ENCODE data around the gene COL15A1.

The COL15A1 gene

DNA sequence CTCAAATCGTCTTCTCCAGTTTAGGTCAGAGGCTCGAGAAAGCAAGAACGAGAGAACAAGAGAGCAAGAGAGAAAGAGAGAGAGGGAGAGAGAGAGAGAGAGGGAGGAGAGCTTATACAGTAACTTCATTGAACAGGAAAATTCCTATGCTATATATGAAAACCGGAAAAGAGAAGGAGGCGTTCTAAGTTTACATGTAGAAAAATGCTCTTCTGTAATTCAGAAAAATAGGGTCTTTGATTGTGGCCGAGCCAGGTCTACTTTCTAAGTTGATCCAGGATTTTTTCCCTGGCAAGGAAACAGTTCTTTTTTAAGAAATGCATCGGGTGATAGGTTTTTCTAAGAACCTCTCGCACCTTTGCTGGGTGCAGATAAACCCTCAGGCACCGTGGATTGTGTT is 29.5 kb downstream of the COL15A1 start:
- no peak for DNase-seq (ENCODE audit: low spot score)

- DNase-seq (ENCODE audit: low spot score), result no peak
Observed at GRCh38 chr9:98973576-98973975, 29.9 kb downstream of the COL15A1 start.

GRCh38 chr9:98974106-98974505 is 30.4 kb downstream of the COL15A1 start:
- DNase-seq (ENCODE audit: low spot score), result no peak

GRCh38 chr9:98974554-98974953 is 30.8 kb downstream of the COL15A1 start:
- DNase-seq (ENCODE audit: low spot score), result no peak

- DNase-seq (ENCODE audit: low spot score), result peak; percentile 62
Observed at GRCh38 chr9:98974994-98975712, 31.4 kb downstream of the COL15A1 start.

- no peak for DNase-seq (ENCODE audit: low spot score)
Observed at GRCh38 chr9:98975838-98976237, 32.1 kb downstream of the COL15A1 start.

DNA sequence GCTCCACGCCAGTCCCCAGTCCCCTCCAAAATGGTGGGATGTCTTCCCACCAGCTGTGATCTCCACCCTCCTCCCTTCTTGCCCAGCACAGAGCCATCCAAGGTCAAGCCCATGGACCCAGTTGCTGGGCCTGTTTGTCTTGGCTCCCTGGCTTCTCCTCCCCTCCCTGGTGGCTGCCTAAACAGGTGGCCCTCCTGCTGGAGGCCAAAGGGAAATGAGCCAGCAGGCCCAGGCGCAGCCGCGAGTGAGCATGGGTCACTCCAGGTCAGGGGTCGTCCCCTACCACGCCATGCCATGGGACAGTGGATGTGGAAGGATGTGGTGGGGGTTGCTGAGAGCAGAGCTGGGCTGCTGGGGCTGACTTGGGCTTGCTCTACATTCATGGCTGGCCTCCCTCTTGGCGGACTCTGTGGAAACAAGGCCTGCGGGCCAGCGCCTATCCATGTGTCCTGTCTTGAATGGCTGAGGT is 33.6 kb downstream of the COL15A1 start:
- DNase-seq (ENCODE audit: low spot score), result no peak

GRCh38 chr9:98977813-98978212 is 34.1 kb downstream of the COL15A1 start:
- DNase-seq (ENCODE audit: low spot score), result no peak

DNA sequence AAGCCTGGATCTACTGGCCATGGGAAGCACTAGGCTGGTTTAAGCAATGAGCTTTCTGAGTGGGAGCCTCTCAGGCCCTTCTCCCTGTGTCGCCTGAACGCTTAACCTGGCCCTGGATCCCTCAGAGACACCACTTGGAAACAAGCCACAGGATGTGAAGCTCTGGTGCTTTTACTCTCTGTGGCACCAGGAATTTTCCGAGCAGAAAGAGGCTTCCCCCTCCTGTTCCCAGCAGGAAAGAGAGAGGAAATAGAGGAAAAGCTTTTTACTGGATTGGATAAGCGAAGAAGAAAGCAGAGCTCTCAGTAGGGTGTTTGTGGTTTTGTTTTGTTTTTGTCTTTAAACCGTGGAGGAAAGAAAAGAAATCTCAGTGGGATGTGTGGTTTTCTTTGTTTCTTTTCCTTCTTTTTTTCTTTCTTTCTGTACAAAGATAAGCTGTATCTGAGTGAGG is 34.5 kb downstream of the COL15A1 start:
- no peak for DNase-seq (ENCODE audit: low spot score)

- DNase-seq (ENCODE audit: low spot score), result no peak
Observed at GRCh38 chr9:98980291-98980690, 36.6 kb downstream of the COL15A1 start.

DNA sequence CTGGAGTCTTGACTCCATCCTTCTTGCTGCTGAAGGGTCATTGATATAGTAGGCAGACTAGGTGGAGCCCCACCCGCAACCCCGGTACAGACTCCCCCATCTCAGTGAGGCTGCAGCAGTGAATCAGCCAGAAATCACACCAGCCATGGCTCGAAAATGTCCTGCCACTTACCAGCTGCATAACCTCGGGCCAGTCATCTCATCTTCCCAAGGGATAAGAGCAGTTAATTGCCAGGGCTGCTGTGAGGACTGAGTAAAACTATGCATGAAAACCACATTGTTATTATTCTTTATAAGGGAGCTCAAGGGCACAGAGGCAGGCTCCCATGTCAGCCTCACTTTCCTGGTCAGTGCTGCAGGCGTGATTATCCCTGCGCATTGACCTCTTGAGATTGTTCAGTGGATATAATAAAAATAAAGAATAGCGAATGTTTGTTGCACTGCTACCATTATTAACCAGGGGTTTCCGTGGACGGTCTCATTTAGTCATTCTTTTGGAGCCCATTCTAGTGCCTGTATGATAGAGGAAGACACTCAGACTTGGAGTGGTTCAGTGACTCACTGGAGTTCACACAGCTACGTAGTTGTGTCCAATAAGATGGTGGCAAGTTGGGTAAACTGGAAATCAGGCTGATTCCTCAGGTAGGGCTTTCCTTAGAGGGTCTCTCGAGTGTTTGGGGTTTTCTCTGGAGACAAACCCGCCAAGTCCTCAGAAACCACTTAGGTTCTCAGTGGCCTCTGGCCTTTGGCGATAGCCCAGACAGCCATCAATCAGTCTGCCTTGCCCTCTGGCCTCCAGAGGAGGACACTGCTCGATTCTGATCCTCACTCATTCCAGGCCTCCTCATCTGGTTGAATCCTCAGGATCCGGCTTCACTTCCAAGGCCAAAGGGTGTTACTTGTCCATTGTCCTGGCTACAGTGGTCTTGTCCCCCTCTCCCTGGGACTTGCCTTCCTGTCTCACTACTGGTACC is 39.9 kb downstream of the COL15A1 start:
- DNase-seq (ENCODE audit: low spot score), result no peak

- no peak for DNase-seq (ENCODE audit: low spot score)
Observed at GRCh38 chr9:98985596-98985995, 41.9 kb downstream of the COL15A1 start.

- DNase-seq (ENCODE audit: low spot score), result no peak
Observed at GRCh38 chr9:98986866-98987651, 43.4 kb downstream of the COL15A1 start.

DNA sequence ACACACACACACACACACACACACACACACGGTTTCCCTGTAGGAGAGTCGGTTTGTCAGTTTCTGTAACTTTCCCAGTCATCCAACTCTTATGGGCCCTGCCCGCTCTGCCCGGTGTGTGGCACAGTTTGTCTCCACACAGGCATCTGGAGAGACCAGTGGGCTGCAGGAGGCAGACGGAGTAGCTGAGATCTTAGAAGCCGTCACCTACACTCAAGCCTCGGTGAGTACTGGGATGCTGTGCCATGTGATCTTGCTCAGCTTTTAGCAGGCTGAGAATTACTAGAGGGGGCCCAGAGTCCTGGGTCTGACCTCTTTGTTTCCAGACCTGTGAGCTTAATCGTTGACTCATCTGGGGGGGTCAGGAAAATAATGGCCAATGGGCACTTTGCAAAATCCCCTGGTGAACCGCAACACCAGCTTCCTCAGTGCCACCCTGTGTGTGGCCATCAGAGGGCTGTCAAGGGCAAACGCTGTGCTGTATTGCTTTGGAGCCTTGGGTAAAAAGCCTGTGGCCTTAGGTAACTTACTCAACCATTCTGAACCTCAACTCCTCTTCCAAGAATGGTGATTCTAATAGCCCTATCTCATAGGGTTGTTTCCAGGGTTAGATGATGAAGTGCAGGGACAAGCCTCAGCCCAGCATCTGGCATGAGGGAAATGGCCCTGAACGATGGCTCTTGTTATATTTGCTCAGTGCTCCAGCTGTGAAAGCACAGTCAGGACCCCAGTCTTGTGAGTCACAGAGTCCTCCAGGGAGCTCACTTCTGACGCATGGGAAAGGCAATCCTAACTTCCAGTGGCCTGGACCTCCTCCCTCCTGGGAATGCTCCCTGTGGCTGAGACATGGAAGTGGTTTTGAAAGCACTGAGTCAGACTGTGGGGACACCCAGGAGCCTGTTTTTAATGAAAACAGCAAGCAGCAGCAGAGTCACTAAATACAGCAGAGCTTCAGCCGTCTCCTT is 45.6 kb downstream of the COL15A1 start:
- DNase-seq (ENCODE audit: low spot score), result no peak

- no peak for DNase-seq (ENCODE audit: low spot score)
Observed at GRCh38 chr9:98990181-98990870, 46.6 kb downstream of the COL15A1 start.

DNA sequence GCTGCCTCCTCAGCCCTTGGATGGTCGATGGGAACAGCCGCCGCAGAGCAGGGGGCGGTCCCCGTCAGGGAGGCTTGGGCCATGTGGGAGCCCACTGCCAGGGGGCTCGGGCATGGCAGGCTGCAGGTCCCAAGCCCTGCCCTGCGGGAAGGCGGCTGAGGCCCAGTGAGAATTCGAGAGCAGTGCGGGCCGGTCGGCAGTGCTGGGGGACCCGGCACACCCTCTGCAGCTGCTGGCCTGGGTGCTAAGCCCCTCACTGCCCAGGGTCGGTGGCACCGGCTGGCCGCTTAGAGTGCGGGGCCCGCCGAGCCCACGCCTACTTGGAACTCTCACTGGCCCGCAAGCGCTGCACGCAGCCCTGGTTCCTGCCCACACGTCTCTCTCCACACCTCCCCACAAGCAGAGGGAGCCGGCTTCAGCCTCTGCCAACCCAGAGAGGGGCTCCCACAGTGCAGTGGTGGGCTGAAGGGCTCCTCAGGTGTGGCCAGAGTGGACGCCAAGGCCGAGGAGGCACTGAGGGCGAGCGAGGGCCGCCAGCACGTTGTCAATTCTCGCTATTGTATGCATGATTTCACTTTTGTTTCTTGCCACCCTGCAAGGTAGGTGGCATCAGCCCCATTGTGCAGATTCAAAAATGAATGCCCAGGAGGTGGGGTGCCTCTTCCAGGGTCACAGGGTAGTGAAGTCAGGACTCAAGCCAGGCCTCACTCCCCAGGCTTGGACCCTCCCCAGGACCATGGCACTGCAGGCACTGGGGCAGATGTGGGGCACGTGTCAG is 48.6 kb downstream of the COL15A1 start:
- DNase-seq (ENCODE audit: low spot score), result no peak

GRCh38 chr9:98992885-98993569 is 49.3 kb downstream of the COL15A1 start:
- DNase-seq (ENCODE audit: low spot score), result no peak

DNA sequence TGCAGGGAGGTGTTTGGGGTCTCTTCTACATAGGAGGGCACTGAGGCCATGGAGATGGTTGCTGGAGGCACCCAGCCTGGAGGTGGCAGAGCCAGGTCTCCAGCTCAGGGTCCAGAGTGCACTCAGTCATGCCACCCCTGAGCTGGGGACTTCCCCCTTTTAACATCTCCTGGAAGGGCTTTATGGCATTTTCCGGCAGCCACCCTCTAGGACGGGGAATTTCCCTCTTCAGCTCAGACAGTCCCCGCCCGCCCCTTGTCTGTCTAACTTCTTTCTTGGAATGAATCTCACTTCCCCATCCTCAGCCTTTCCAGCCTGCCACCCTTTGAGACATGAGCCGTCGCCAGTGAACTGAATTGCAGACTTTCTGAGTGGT is 49.9 kb downstream of the COL15A1 start:
- no peak for DNase-seq (ENCODE audit: low spot score)
